H1 (cell line): ENCODE results near the gene PRDM4. TPM values are rescaled to one million over a fixed set of nuclear protein-coding genes. Genes with fewer than 3 reads are reported as not detected.

ENCODE experiments used
- CHD2 ChIP-seq: IDR thresholded peaks from 2 replicates; pipeline ENCODE4 v1.6.1; 2012; ENCODE audit warnings: low read length, improper control_type of control experiment
- CTBP2 ChIP-seq: IDR thresholded peaks from 2 replicates; pipeline ENCODE4 v1.7.0; 2011; ENCODE audit warnings: borderline replicate concordance, mild to moderate bottlenecking, moderate library complexity, mixed read lengths, low read length; ENCODE audit not compliant: insufficient read depth, insufficient read length
- HDAC2 ChIP-seq, 2 experiments: fragments of 300-600 bp in 1 of 2; sonication (generic) in 1 of 2; IDR thresholded peaks; 2 replicates each; pipeline ENCODE4 v1.6.1; 2011 to 2012; ENCODE audit warnings: low read depth in 2 of 2, low read length in 2 of 2, mild to moderate bottlenecking in 2 of 2, moderate library complexity in 2 of 2, borderline replicate concordance in 1 of 2, inconsistent platforms in 1 of 2
- HDAC6 ChIP-seq: IDR thresholded peaks from one replicate; pipeline ENCODE4 v1.7.1; 2012; ENCODE audit warnings: low read depth, mild to moderate bottlenecking, inconsistent platforms, low read length, moderate library complexity
- polyA plus RNA-seq, 7 experiments: library from polyadenylated mRNA; depleted of rRNA in 3 of 7; stranded (reverse) in 5 of 7; unstranded in 2 of 7; fragments of >200 nt in 5 of 7; fragments of 200-250 nt in 2 of 7; gene quantifications; 1 replicate in 5 of 7; 2 replicates in 1 of 7; 4 replicates in 1 of 7; pipeline versions ENCODE4 v1.2.1 to v1.2.3, GENCODE V29; 2011 to 2013; ENCODE audit warnings: missing spikeins in 2 of 7, mixed read lengths in 2 of 7
- total RNA-seq: library from RNA; stranded (reverse); fragmentation: NEBNext Ultra II Directional; extraction: Animal tissue kit (Norgen Biotek cat#: 25700); gene quantifications from 2 replicates; pipeline ENCODE4 v1.2.1, GENCODE V29; 2021

PRDM4 gene
- total and polyA plus RNA-seq, 2 of the 8 experiments (the other 6 are each of a cell fraction or from before 2014, with no cell fraction given), result 10.1 to 17.5 TPM

DNA sequence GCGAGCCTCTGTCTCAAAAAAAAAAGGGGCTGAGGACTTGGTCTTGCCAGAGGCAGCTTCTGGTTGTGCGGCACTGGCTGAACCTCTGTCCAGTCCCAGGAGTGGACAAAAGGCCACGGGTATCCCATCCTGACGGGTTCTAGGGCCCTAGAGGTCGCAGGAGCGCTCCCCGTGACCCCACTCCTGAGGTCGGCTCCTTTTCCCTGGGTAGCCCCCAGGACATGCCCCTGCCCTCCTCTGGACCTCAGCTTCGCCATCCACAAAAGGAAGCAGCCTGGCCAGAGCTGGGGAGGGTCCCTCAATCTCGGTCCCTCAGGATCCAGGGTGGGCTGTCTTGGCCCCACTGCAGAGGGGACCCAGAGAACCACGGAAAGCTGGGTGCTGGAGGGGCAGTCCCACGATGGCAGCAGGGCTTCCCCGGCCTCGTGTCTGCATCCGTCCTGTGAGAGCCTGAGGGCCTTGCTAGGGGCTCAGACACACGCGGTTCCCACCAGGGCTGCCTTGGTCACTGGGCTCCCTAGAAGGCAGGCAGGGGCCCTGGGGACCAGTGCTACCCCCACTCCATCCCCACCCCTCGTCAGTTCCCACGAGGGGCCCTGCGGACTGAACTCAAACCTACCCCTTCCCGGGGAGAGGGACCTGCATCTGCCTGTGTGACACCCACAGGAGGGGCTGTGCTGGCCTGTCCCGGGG is 44.7 kb upstream of the PRDM4 start (continued):
- no peak for TF ChIP-seq CHD2
- TF ChIP-seq HDAC6, result no peak
- no peak for TF ChIP-seq CTBP2
- no peak for TF ChIP-seq HDAC2 (IDR thresholded peaks at IDR 0.05; ENCODE audit: borderline replicate concordance in 1 of 2, low read depth in 2 of 2, low read length in 2 of 2)
